ENCODE data around the gene SPR. TPM values are rescaled to one million over a fixed set of nuclear protein-coding genes. Genes with fewer than 3 reads are reported as not detected.

The SPR gene
- total and polyA plus RNA-seq, 7 experiments from 2014 or later = 0.24 to 2.3 (median 1.0) TPM; not detected in 2

DNA sequence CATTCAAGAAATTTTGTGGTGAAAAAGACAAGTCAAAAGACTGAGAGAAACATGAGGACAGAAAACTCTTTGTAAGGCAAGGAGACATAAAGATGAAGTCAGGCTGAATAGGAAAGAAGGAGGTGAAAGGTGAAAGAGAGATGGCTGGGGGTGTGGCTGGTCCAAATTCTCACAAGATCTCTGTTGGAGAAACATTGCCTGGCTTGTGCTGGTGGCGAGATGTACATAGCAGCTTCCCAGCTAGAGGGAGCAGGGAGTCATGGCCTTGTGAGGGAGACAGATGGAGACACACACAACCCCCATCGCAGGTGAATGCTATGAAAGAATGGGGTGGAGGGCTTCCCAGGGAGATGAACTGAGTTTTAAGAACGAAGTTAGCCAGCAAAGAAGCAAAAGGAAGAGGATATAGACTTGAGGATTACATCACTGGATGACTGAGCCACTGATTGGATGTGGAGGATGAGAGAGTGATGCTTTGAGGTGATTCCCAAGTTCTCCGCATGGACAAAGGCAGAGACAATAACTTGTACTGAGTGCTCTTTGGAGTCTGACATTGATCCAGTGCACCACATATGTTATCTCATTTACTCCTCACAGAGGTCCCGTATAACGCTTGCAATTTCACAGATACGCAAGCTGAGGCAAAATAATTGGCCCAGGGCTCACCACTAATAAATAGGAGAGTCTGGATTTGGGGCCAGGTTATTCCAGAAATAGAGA lies 26.4 kb downstream of the SPR start:
- no peak overlapping the region for H3K4me3 ChIP-seq (ENCODE audit: low read length)
- H3K36me3 Mint-ChIP-seq = peaks cover 0 to 5% (median 0%) of the 10 kb centered on the region in 5 donors
- H3K27ac ChIP-seq (ENCODE audit: low read depth, low read length) = no peak overlapping the region
- intact Hi-C loops (cut with micrococcal nuclease) = no loop called here
- DNase-seq (no peak), ATAC-seq (no peak)
- H3K36me3 ChIP-seq (ENCODE audit: control insufficient read depth in 2 of 3, insufficient read depth in 3 of 3, low read length in 3 of 3) = no peaks in the 10 kb centered on the region
- peaks cover 0 to 4% (median 0%) of the 10 kb centered on the region in 11 donors for H3K9me3 Mint-ChIP-seq
- no peaks in the 10 kb centered on the region for H3K9me3 ChIP-seq (ENCODE audit: control insufficient read depth in 2 of 3, low read length in 3 of 3)
- peaks cover 14 to 31% of the 10 kb centered on the region in 2 donors for H3K27me3 ChIP-seq (ENCODE audit: control insufficient read depth in 2 of 2, insufficient read depth in 2 of 2, low read length in 2 of 2)
- peaks cover 7 to 30% of the 10 kb centered on the region in 2 donors for H3K4me1 ChIP-seq (ENCODE audit: control insufficient read depth in 2 of 2, insufficient read depth in 2 of 2, low read length in 2 of 2)
- ChIA-PET POLR2A (no interaction called here), CTCF (no interaction called here)
- no peak overlapping the region for H3K27ac Mint-ChIP-seq
- H3K4me1 Mint-ChIP-seq = peaks cover 8 to 20% (median 17%) of the 10 kb centered on the region in 7 donors
- H3K27me3 Mint-ChIP-seq = peaks cover 60 to 78% (median 67%) of the 10 kb centered on the region in 5 donors
- peak overlapping the region in 4 of 10 donors; percentile 6 to 86 (median 25) for H3K4me3 Mint-ChIP-seq

DNA sequence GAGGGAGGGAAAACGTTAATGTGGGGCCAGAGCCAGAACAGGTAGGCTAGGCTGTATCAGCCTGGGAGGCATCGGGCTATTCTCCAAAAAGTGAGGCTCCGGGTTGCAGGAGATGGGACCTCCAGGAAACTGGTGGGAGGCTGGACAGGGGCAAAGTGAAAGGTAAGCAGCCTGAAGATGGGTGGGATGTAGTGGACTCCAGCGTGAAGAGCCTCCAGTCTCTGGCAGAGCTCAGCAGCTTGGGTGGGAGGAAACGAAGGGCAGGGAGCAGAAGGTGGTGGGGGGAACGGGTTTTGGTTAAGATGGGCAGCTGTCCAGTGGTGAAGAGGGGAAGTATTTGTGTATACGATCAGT lies 27.0 kb downstream of the SPR start:
- Mint-ChIP-seq H3K27ac (no peak overlapping the region), H3K9me3 (peaks cover 0 to 5% (median 0%) of the 10 kb centered on the region in 11 donors), H3K4me3 (peak overlapping the region in 5 of 10 donors; percentile 6 to 86 (median 43)), H3K4me1 (peaks cover 8 to 24% (median 21%) of the 10 kb centered on the region in 7 donors), H3K27me3 (peaks cover 60 to 80% (median 65%) of the 10 kb centered on the region in 5 donors), H3K36me3 (peaks cover 0 to 3% (median 0%) of the 10 kb centered on the region in 5 donors)
- CTCF ChIA-PET = no interaction called here
- POLR2A ChIA-PET = no interaction called here
- H3K27me3 ChIP-seq (ENCODE audit: control insufficient read depth in 2 of 2, insufficient read depth in 2 of 2, low read length in 2 of 2) = peaks cover 14 to 31% of the 10 kb centered on the region in 2 donors
- peaks cover 7 to 31% of the 10 kb centered on the region in 2 donors for H3K4me1 ChIP-seq (ENCODE audit: control insufficient read depth in 2 of 2, insufficient read depth in 2 of 2, low read length in 2 of 2)
- no peak for ATAC-seq
- DNase-seq = no peak
- H3K4me3 ChIP-seq (ENCODE audit: low read length) = no peak overlapping the region
- no peak overlapping the region for H3K27ac ChIP-seq (ENCODE audit: low read depth, low read length)
- H3K9me3 ChIP-seq (ENCODE audit: control insufficient read depth in 2 of 3, low read length in 3 of 3) = no peaks in the 10 kb centered on the region
- intact Hi-C loops (cut with micrococcal nuclease) = no loop called here
- no peaks in the 10 kb centered on the region for H3K36me3 ChIP-seq (ENCODE audit: control insufficient read depth in 2 of 3, insufficient read depth in 3 of 3, low read length in 3 of 3)

- CTCF ChIA-PET = interaction anchor here (0.6 kb wide), 1 partner anchor 80 kb away, joined by 3 read pairs; no protein-coding TSS in a partner anchor
- no peaks in the 10 kb centered on the region for H3K36me3 Mint-ChIP-seq
- Histone ChIP-seq H3K36me3 (ENCODE audit: control insufficient read depth in 2 of 3, insufficient read depth in 3 of 3, low read length in 3 of 3) (no peaks in the 10 kb centered on the region), H3K9me3 (ENCODE audit: control insufficient read depth in 2 of 3, low read length in 3 of 3) (no peaks in the 10 kb centered on the region), H3K4me3 (ENCODE audit: low read length) (peak overlapping the region; percentile 13), H3K4me1 (ENCODE audit: control insufficient read depth in 2 of 2, insufficient read depth in 2 of 2, low read length in 2 of 2) (peaks cover 7 to 31% of the 10 kb centered on the region in 2 donors), H3K27me3 (ENCODE audit: control insufficient read depth in 2 of 2, insufficient read depth in 2 of 2, low read length in 2 of 2) (peaks cover 17 to 36% of the 10 kb centered on the region in 2 donors), H3K27ac (ENCODE audit: low read depth, low read length) (no peak overlapping the region)
- no peak for DNase-seq
- peaks cover 8 to 29% (median 27%) of the 10 kb centered on the region in 7 donors for H3K4me1 Mint-ChIP-seq
- intact Hi-C loops (cut with micrococcal nuclease) = loop anchor here in 1 of 2 donors (5.0 kb wide), 2 partner anchors 52 to 767 kb away; partner anchors contain the start of gene CYP26B1
- ATAC-seq = no peak
- H3K27me3 Mint-ChIP-seq = peaks cover 60 to 80% (median 64%) of the 10 kb centered on the region in 5 donors
- H3K4me3 Mint-ChIP-seq = peak overlapping the region in 9 of 10 donors; percentile 62 to 88 (median 77)
- POLR2A ChIA-PET = no interaction called here
- peaks cover 0 to 5% (median 0%) of the 10 kb centered on the region in 11 donors for H3K9me3 Mint-ChIP-seq
- peak overlapping the region in 1 of 9 donors; percentile 60 for H3K27ac Mint-ChIP-seq
Observed at GRCh38 chr2:72914589-72915319, 27.5 kb downstream of the SPR start.

GRCh38 chr2:72915320-72915906 lies 28.2 kb downstream of the SPR start:
- peaks cover 57 to 82% (median 60%) of the 10 kb centered on the region in 5 donors for H3K27me3 Mint-ChIP-seq
- H3K4me1 ChIP-seq (ENCODE audit: control insufficient read depth in 2 of 2, insufficient read depth in 2 of 2, low read length in 2 of 2) = peaks cover 13 to 31% of the 10 kb centered on the region in 2 donors
- ChIA-PET CTCF (no interaction called here), POLR2A (no interaction called here)
- DNase-seq (no peak), ATAC-seq (no peak)
- H3K36me3 ChIP-seq (ENCODE audit: control insufficient read depth in 2 of 3, insufficient read depth in 3 of 3, low read length in 3 of 3) = no peaks in the 10 kb centered on the region
- H3K36me3 Mint-ChIP-seq = no peaks in the 10 kb centered on the region
- H3K4me3 Mint-ChIP-seq = peak overlapping the region; percentile 42 to 88 (median 76)
- no peak overlapping the region for H3K27ac ChIP-seq (ENCODE audit: low read depth, low read length)
- intact Hi-C loops (cut with micrococcal nuclease) = loop anchor here in 1 of 2 donors (5.0 kb wide), 2 partner anchors 53 to 768 kb away; partner anchors contain the start of gene CYP26B1
- peak overlapping the region; percentile 47 for H3K4me3 ChIP-seq (ENCODE audit: low read length)
- peaks cover 0 to 5% (median 0%) of the 10 kb centered on the region in 11 donors for H3K9me3 Mint-ChIP-seq
- H3K9me3 ChIP-seq (ENCODE audit: control insufficient read depth in 2 of 3, low read length in 3 of 3) = no peaks in the 10 kb centered on the region
- peaks cover 8 to 30% (median 28%) of the 10 kb centered on the region in 7 donors for H3K4me1 Mint-ChIP-seq
- peaks cover 17 to 39% of the 10 kb centered on the region in 2 donors for H3K27me3 ChIP-seq (ENCODE audit: control insufficient read depth in 2 of 2, insufficient read depth in 2 of 2, low read length in 2 of 2)
- peak overlapping the region in 1 of 9 donors; percentile 60 for H3K27ac Mint-ChIP-seq

- Mint-ChIP-seq H3K27ac (no peak overlapping the region), H3K4me1 (peaks cover 8 to 32% (median 28%) of the 10 kb centered on the region in 7 donors), H3K4me3 (peak overlapping the region; percentile 56 to 89 (median 82)), H3K36me3 (no peaks in the 10 kb centered on the region), H3K27me3 (peaks cover 57 to 83% (median 58%) of the 10 kb centered on the region in 5 donors), H3K9me3 (peaks cover 0 to 5% (median 0%) of the 10 kb centered on the region in 11 donors)
- H3K9me3 ChIP-seq (ENCODE audit: control insufficient read depth in 2 of 3, low read length in 3 of 3) = no peaks in the 10 kb centered on the region
- peak overlapping the region; percentile 47 for H3K4me3 ChIP-seq (ENCODE audit: low read length)
- CTCF ChIA-PET = interaction anchor here (0.5 kb wide), 1 partner anchor 52 kb away, joined by 3 read pairs; no protein-coding TSS in a partner anchor
- no peaks in the 10 kb centered on the region for H3K36me3 ChIP-seq (ENCODE audit: control insufficient read depth in 2 of 3, insufficient read depth in 3 of 3, low read length in 3 of 3)
- POLR2A ChIA-PET = no interaction called here
- H3K27me3 ChIP-seq (ENCODE audit: control insufficient read depth in 2 of 2, insufficient read depth in 2 of 2, low read length in 2 of 2) = peaks cover 17 to 44% of the 10 kb centered on the region in 2 donors
- ATAC-seq (peak; percentile 62), DNase-seq (peak in 7 of 9 donors; percentile 27 to 53 (median 41))
- H3K27ac ChIP-seq (ENCODE audit: low read depth, low read length) = no peak overlapping the region
- peaks cover 13 to 31% of the 10 kb centered on the region in 2 donors for H3K4me1 ChIP-seq (ENCODE audit: control insufficient read depth in 2 of 2, insufficient read depth in 2 of 2, low read length in 2 of 2)
- intact Hi-C loops (cut with micrococcal nuclease) = loop anchor here (1.0 to 5.0 kb wide), 3 partner anchors 54 to 769 kb away; partner anchors contain the start of genes CYP26B1 (in 1 of the 2) and SFXN5 (in 1 of the 2)
Observed at GRCh38 chr2:72915907-72916742, 28.9 kb downstream of the SPR start.
